A549 (cell line): ENCODE measurements around the gene RND2. TPM values are rescaled to one million over a fixed set of nuclear protein-coding genes. Genes with fewer than 3 reads are reported as not detected.

Source experiments
- ATAC-seq, 2 experiments: fragments of 200-7000 bp in 1 of 2; fragments of >200 bp in 1 of 2; cut with Nextera tagmentation in 1 of 2; cut with Tn5 transposase in 1 of 2; 3 replicates each; pipeline versions ENCODE4 v1.8.0 to v1.9.1; 2018 to 2020; ENCODE audit warnings: mild to moderate bottlenecking in 1 of 2, moderate library complexity in 1 of 2
- CTCF ChIA-PET: fragments of 300-600 bp; sonication (Branson Sonifier 250); formaldehyde crosslinking; extraction: SDS; loops from one replicate; lab custom pipeline; 2021; ENCODE audit warnings: antibody characterized with exemption, inconsistent platforms; lab: Yijun Ruan, JAX
- POLR2A ChIA-PET: fragments of 350-600 bp; formaldehyde crosslinking; extraction: SDS; loops from one replicate; lab custom pipeline; 2021; ENCODE audit warnings: antibody characterized with exemption, inconsistent platforms; lab: Yijun Ruan, JAX
- DNase-seq, 2 experiments: peaks; one replicate each; pipeline versions ENCODE4 v3.0.0 to v3.0.0-alpha.2; 2011 to 2016; ENCODE audit warnings: low read depth in 1 of 2, low spot score in 1 of 2
- FAIRE-seq: peaks from 2 replicates; lab custom pipeline; 2011; peaks lifted over from hg19 to GRCh38; lab: Jason Lieb, UNC
- H3K27ac ChIP-seq, 2 experiments: fragments of >200 bp; sonication (Bioruptor Twin); formaldehyde crosslinking; 3 replicates each; pipeline ENCODE4 v1.5.1; 2016 to 2017
- H3K4me1 ChIP-seq: fragments of >200 bp; sonication (Bioruptor Twin); formaldehyde crosslinking; 3 replicates; pipeline ENCODE4 v1.6.1; 2016
- H3K4me2 ChIP-seq: fragments of >200 bp; sonication (Bioruptor Twin); formaldehyde crosslinking; 3 replicates; pipeline ENCODE4 v1.6.1; 2016
- H3K4me3 ChIP-seq: fragments of >200 bp; sonication (Bioruptor Twin); formaldehyde crosslinking; 3 replicates; pipeline ENCODE4 v1.5.1; 2016
- H3K9me3 ChIP-seq: fragments of >200 bp; sonication (Bioruptor Twin); formaldehyde crosslinking; 3 replicates; pipeline ENCODE4 v1.6.1; 2016
- ATOH8 ChIP-seq: fragments of 250-450 bp; sonication (Bioruptor Pico); IDR thresholded peaks from 2 replicates; pipeline ENCODE4 v1.5.0; 2020; ENCODE audit warnings: low read depth, mild to moderate bottlenecking, moderate library complexity
- CBX2 ChIP-seq: fragments of 200-600 bp; sonication (generic); IDR thresholded peaks from 2 replicates; pipeline ENCODE4 v1.6.1; 2016; ENCODE audit warnings: low read depth, mild to moderate bottlenecking, borderline replicate concordance
- CHD4 ChIP-seq: fragments of 200-600 bp; sonication (generic); IDR thresholded peaks from 2 replicates; pipeline ENCODE4 v1.6.1; 2016; ENCODE audit warnings: antibody characterized with exemption, mild to moderate bottlenecking, borderline replicate concordance
- CTCF ChIP-seq: fragments of >200 bp; sonication (Bioruptor Twin); formaldehyde crosslinking; IDR thresholded peaks from 3 replicates; pipeline ENCODE4 v1.5.1; 2016
- EHMT2 ChIP-seq: fragments of 200-600 bp; sonication (generic); IDR thresholded peaks from 2 replicates; pipeline ENCODE4 v1.6.1; 2016; ENCODE audit warnings: antibody characterized with exemption, low read depth, mild to moderate bottlenecking, moderate library complexity
- GATA3 ChIP-seq: IDR thresholded peaks from 2 replicates; pipeline ENCODE4 v1.6.1; 2012; ENCODE audit warnings: borderline replicate concordance
- MAZ ChIP-seq: fragments of 150-350 bp; IDR thresholded peaks from 2 replicates; pipeline ENCODE4 v1.6.1; 2014; ENCODE audit warnings: antibody characterized with exemption, low read depth, low read length, borderline replicate concordance
- NFE2L2 ChIP-seq: fragments of 150-350 bp; conservative IDR thresholded peaks from 2 replicates; pipeline ENCODE4 v1.6.1; 2014; ENCODE audit warnings: low read length
- POLR2A ChIP-seq: IDR thresholded peaks from 2 replicates; pipeline ENCODE4 v1.6.1; 2012; ENCODE audit warnings: mild to moderate bottlenecking, low read length
- REST ChIP-seq: fragments of 200-600 bp; sonication (generic); IDR thresholded peaks from 2 replicates; pipeline ENCODE4 v1.6.1; 2016; ENCODE audit warnings: antibody characterized with exemption, mild to moderate bottlenecking, moderate library complexity
- RFX5 ChIP-seq: fragments of 450-650 bp; IDR thresholded peaks from 2 replicates; pipeline ENCODE4 v1.7.1; 2014; ENCODE audit warnings: antibody characterized with exemption, mild to moderate bottlenecking, moderate library complexity
- RNF2 ChIP-seq: fragments of 200-600 bp; sonication (generic); IDR thresholded peaks from 2 replicates; pipeline ENCODE4 v1.6.1; 2016; ENCODE audit warnings: low read depth, mild to moderate bottlenecking, antibody characterized with exemption, moderate library complexity, borderline replicate concordance
- USF2 ChIP-seq: fragments of 450-650 bp; IDR thresholded peaks from 2 replicates; pipeline ENCODE4 v1.6.1; 2014; ENCODE audit warnings: antibody characterized with exemption
- ZFP36 ChIP-seq: fragments of 450-650 bp; IDR thresholded peaks from 2 replicates; pipeline ENCODE4 v1.6.1; 2014; ENCODE audit warnings: borderline replicate concordance; ENCODE audit not compliant: partially characterized antibody
- WGBS: methylation state at CpG from one replicate; pipeline ENCODE4 v1.1.6; 2017; ENCODE audit errors: missing lambda C conversion rate; 5-methylcytosine and 5-hydroxymethylcytosine counted together
- polyA plus RNA-seq, 4 experiments: library from polyadenylated mRNA; depleted of rRNA in 3 of 4; stranded (reverse); fragments of >200 nt; fragmentation: RNase III in 1 of 4; extraction: RNeasy Plus Mini Kit Qiagen cat#74134 plus additional on column Dnase treatment in 1 of 4; gene quantifications; 2 replicates in 3 of 4; 3 replicates in 1 of 4; pipeline ENCODE4 v1.2.3, GENCODE V29; 2011 to 2017

RND2 gene
- polyA plus RNA-seq, 2 of the 4 experiments (the other 2 are of a cell fraction), result 0.19 to 0.28 TPM

- CTCF ChIA-PET, result interaction anchor here (0.8 to 3.4 kb wide), 8 partner anchors 7 to 170 kb away, joined by 3 to 20 read pairs (median 6); partner anchors contain the start of genes PTGES3L, RND2, RPL27 and VAT1
Measured at GRCh38 chr17:43013296-43013695, 11.7 kb upstream of the RND2 start.

GRCh38 chr17:43014020-43014648 is 10.9 kb upstream of the RND2 start:
- H3K4me1 ChIP-seq, result peaks cover 13% of the 10 kb centered on the region
- no peaks in the 10 kb centered on the region for H3K9me3 ChIP-seq
- CTCF ChIA-PET, result interaction anchor here (1.0 to 3.4 kb wide), 4 partner anchors 8 to 18 kb away, joined by 3 to 20 read pairs (median 7); partner anchors contain the start of genes RND2 and VAT1
- H3K27ac ChIP-seq, result no peak overlapping the region
- TF ChIP-seq MAZ (no peak), CHD4 (no peak), RFX5 (no peak), CTCF (no peak), POLR2A (no peak), EHMT2 (no peak), ZFP36 (no peak), RNF2 (no peak), ATOH8 (no peak), GATA3 (no peak)
- 88% methylated on average over 12 of the region's 12 CpGs for WGBS
- no peak overlapping the region for H3K4me2 ChIP-seq
- H3K4me3 ChIP-seq, result no peak overlapping the region
- peak in 1 of 2 experiments; percentile 5; a peak in 1 of 6 replicates for ATAC-seq
- DNase-seq, result no peak
- FAIRE-seq, result no peak
- POLR2A ChIA-PET, result interaction anchor here (1.2 to 5.7 kb wide), 2 partner anchors 16 to 301 kb away, joined by 3 to 38 read pairs; partner anchors contain the start of gene RPL27

More at GRCh38 chr17:43013296-43013695, 11.7 kb upstream of the RND2 start:
- DNase-seq (no peak), FAIRE-seq (no peak), ATAC-seq (no peak)
- 91% methylated on average over 8 of the region's 8 CpGs for WGBS
- TF ChIP-seq USF2 (no peak), GATA3 (no peak), MAZ (no peak), REST (no peak), NFE2L2 (no peak), RNF2 (no peak), CBX2 (no peak)
- H3K4me2 ChIP-seq, result no peak overlapping the region
- H3K4me1 ChIP-seq, result peaks cover 8% of the 10 kb centered on the region; the same call in 2 of the 3 replicates
- POLR2A ChIA-PET, result interaction anchor here (1.1 to 5.7 kb wide), 2 partner anchors 12 to 15 kb away, joined by 3 to 38 read pairs; partner anchors contain the start of gene RPL27
- H3K9me3 ChIP-seq, result no peaks in the 10 kb centered on the region
- H3K27ac ChIP-seq, result no peak overlapping the region
- H3K4me3 ChIP-seq, result no peak overlapping the region
